ENCODE results near the gene ASCC3.

DNA sequence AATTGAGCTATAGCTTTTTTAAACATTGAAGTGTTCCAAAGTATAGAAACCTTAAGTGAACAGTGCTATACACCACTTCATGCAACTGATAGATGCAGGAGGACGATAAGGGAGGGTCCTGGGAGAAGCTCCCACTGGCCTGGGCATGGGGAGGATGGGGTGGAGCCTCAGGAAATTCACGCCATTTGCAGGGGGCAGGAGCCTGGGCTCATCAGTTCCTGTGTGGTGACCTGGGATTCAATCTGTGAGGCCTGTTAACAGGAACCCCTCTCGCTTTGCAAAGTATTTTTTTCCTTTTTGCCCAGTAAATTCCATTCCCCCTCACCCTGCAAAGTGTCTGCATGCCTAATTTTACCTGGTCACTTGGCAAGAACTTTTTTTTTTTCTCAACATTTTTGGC, 11.0 kb upstream of the ASCC3 start:
- TF ChIP-seq EZH2 (IDR thresholded peaks at IDR 0.05) = no peak
- TF ChIP-seq, protein P1, sequence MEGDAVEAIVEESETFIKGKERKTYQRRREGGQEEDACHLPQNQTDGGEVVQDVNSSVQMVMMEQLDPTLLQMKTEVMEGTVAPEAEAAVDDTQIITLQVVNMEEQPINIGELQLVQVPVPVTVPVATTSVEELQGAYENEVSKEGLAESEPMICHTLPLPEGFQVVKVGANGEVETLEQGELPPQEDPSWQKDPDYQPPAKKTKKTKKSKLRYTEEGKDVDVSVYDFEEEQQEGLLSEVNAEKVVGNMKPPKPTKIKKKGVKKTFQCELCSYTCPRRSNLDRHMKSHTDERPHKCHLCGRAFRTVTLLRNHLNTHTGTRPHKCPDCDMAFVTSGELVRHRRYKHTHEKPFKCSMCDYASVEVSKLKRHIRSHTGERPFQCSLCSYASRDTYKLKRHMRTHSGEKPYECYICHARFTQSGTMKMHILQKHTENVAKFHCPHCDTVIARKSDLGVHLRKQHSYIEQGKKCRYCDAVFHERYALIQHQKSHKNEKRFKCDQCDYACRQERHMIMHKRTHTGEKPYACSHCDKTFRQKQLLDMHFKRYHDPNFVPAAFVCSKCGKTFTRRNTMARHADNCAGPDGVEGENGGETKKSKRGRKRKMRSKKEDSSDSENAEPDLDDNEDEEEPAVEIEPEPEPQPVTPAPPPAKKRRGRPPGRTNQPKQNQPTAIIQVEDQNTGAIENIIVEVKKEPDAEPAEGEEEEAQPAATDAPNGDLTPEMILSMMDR (IDR thresholded peaks at IDR 0.05) = no peak

Data from neural progenitor cell (in vitro differentiated cells).